Measurements from ENCODE around the gene KDM4C. TPM values are rescaled to one million over a fixed set of nuclear protein-coding genes. Genes with fewer than 3 reads are reported as not detected.

The KDM4C gene
- total and polyA plus RNA-seq, 2 of the 8 experiments (the other 6 are each of a cell fraction or from before 2014, with no cell fraction given) = 13.0 to 26.1 TPM

DNA sequence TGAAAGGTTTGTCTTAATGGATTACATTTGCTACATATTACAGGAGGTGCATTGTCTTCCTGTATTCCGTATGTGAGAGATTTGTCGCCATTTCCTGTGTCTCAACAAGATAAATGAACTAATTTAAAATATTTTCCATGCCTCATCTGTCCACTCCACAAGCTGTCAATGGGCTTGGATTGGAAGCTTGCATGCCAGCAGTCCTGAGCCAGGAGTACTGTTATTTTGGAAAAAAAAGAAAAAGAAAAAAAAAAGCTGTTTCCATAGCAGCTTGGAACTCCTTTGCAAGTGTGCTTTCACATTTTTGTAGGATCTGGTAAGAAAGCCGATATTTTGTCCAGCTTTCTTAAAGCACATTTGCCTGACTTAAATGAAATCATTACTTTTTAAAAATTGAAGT, 330.8 kb downstream of the KDM4C start:
- no peak overlapping the region for H2BK120ac ChIP-seq (replicated peaks; ENCODE audit: low read depth, low read length)
- no peak overlapping the region for H2BK15ac ChIP-seq (ENCODE audit: low read length)
- DNase-seq (ENCODE audit: low read depth in 1 of 2, low spot score in 2 of 2) = no peak
- H3K27me3 ChIP-seq (replicated peaks in 1 of 4; ENCODE audit: control insufficient read depth in 3 of 4, extremely low read depth in 1 of 4, insufficient read depth in 3 of 4, low read length in 3 of 4) = no peaks in the 10 kb centered on the region
- no peaks in the 10 kb centered on the region for H3K36me3 ChIP-seq (ENCODE audit: control insufficient read depth in 2 of 4, insufficient read depth in 4 of 4, low read length in 3 of 4)
- H3K79me1 ChIP-seq (ENCODE audit: low read depth, low read length) = no peaks in the 10 kb centered on the region
- H3K23me2 ChIP-seq (ENCODE audit: low read depth, low read length) = no peaks in the 10 kb centered on the region; the same call in 1 of the 2 replicates
- no peak overlapping the region for H3K4ac ChIP-seq (replicated peaks; ENCODE audit: insufficient read length, low read depth, low read length)
- ChIA-PET CTCF (ENCODE audit: partially characterized antibody) (interaction anchor here (0.6 to 1.3 kb wide), 4 partner anchors 100 to 746 kb away, joined by 3 read pairs; no protein-coding TSS in a partner anchor), POLR2A (ENCODE audit: partially characterized antibody) (interaction anchor here (0.6 kb wide), 1 partner anchor 356 kb away, joined by 3 read pairs; no protein-coding TSS in a partner anchor)
- no peak overlapping the region for H3K4me2 ChIP-seq (ENCODE audit: insufficient read depth in 1 of 2, low read depth in 2 of 2, low read length in 2 of 2)
- H3K14ac ChIP-seq (ENCODE audit: insufficient read length) = no peak overlapping the region
- no peak overlapping the region for H4K91ac ChIP-seq (replicated peaks; ENCODE audit: insufficient read length, low read length)
- H3K27ac ChIP-seq (ENCODE audit: low read depth, low read length) = no peak overlapping the region
- H2AK5ac ChIP-seq (ENCODE audit: low read depth, low read length) = no peak overlapping the region
- no peak for FAIRE-seq
- no peaks in the 10 kb centered on the region for H4K20me1 ChIP-seq (replicated peaks in 1 of 2; ENCODE audit: control insufficient read depth in 1 of 2, insufficient read depth in 2 of 2, low read length in 2 of 2)
- no peak overlapping the region for H4K8ac ChIP-seq (ENCODE audit: extremely low read depth, insufficient read depth, low read length)
- no peaks in the 10 kb centered on the region for H3K79me2 ChIP-seq (ENCODE audit: control insufficient read depth in 1 of 2, insufficient read depth in 2 of 2, low read length in 2 of 2)
- TF ChIP-seq TCF12 (IDR thresholded peaks at IDR 0.05; ENCODE audit: low read depth, low read length) (no peak), SP2 (IDR thresholded peaks at IDR 0.05; ENCODE audit: low read length) (no peak), GTF2F1 (IDR thresholded peaks at IDR 0.05; ENCODE audit: borderline replicate concordance, low read depth, low read length) (no peak), CBX5 (IDR thresholded peaks at IDR 0.05; ENCODE audit: low read depth, low read length) (no peak), KDM4A (IDR thresholded peaks at IDR 0.05; ENCODE audit: low read depth, low read length, severe bottlenecking) (no peak), JUND (IDR thresholded peaks at IDR 0.05; ENCODE audit: low read length) (no peak), JUN (IDR thresholded peaks at IDR 0.05; ENCODE audit: low read depth, low read length) (no peak), ASH2L (IDR thresholded peaks at IDR 0.05; ENCODE audit: low read length) (no peak)
- no peak overlapping the region for H2AFZ ChIP-seq (ENCODE audit: low read length)
- H4K5ac ChIP-seq (ENCODE audit: insufficient read length, low read depth, low read length) = no peak overlapping the region
- H3K23ac ChIP-seq (ENCODE audit: insufficient read length) = no peak overlapping the region
- no peaks in the 10 kb centered on the region for H3K9me3 ChIP-seq (ENCODE audit: insufficient read depth in 2 of 2, low read depth in 1 of 2, low read length in 1 of 2)
- H3K9ac ChIP-seq (replicated peaks in 1 of 4; ENCODE audit: extremely low read depth in 1 of 4, low read depth in 3 of 4, low read length in 3 of 4) = no peak overlapping the region
- WGBS, 2 experiments (ENCODE audit: extremely low coverage in 1 of 2, insufficient coverage in 1 of 2, insufficient read length in 1 of 2, insufficient replicate concordance in 2 of 2, low coverage in 1 of 2, low lambda C conversion rate in 2 of 2, missing lambda C conversion rate in 1 of 2) = 88% methylated on average over 3 of the region's 3 CpGs; no CpG with 5 or more reads in 1 of the 2 experiments
- no peak overlapping the region for H2BK5ac ChIP-seq (ENCODE audit: low read depth, low read length)
- no peak overlapping the region for H3K4me3 ChIP-seq (ENCODE audit: extremely low read depth in 1 of 4, insufficient read depth in 2 of 4, low read depth in 3 of 4, low read length in 4 of 4)
- H3K56ac ChIP-seq (replicated peaks; ENCODE audit: insufficient read length, low read depth, low read length) = no peak overlapping the region
- H3K18ac ChIP-seq (ENCODE audit: extremely low read depth, low read length) = no peak overlapping the region
- no peak overlapping the region for H2BK12ac ChIP-seq (ENCODE audit: low read depth, low read length)
- no peaks in the 10 kb centered on the region for H3K4me1 ChIP-seq (replicated peaks in 1 of 4; ENCODE audit: control insufficient read depth in 3 of 4, insufficient read depth in 4 of 4, low read length in 3 of 4)
- no peak overlapping the region for H2BK20ac ChIP-seq (ENCODE audit: low read length)

Measured in H1 (cell line).